ENCODE data around the gene FHDC1.
"Not testable (repeated sequence)": the region's sequence is repeated elsewhere in the genome, so short reads cannot be mapped to it uniquely, and the experiment has no call there.

The FHDC1 gene, protein sequence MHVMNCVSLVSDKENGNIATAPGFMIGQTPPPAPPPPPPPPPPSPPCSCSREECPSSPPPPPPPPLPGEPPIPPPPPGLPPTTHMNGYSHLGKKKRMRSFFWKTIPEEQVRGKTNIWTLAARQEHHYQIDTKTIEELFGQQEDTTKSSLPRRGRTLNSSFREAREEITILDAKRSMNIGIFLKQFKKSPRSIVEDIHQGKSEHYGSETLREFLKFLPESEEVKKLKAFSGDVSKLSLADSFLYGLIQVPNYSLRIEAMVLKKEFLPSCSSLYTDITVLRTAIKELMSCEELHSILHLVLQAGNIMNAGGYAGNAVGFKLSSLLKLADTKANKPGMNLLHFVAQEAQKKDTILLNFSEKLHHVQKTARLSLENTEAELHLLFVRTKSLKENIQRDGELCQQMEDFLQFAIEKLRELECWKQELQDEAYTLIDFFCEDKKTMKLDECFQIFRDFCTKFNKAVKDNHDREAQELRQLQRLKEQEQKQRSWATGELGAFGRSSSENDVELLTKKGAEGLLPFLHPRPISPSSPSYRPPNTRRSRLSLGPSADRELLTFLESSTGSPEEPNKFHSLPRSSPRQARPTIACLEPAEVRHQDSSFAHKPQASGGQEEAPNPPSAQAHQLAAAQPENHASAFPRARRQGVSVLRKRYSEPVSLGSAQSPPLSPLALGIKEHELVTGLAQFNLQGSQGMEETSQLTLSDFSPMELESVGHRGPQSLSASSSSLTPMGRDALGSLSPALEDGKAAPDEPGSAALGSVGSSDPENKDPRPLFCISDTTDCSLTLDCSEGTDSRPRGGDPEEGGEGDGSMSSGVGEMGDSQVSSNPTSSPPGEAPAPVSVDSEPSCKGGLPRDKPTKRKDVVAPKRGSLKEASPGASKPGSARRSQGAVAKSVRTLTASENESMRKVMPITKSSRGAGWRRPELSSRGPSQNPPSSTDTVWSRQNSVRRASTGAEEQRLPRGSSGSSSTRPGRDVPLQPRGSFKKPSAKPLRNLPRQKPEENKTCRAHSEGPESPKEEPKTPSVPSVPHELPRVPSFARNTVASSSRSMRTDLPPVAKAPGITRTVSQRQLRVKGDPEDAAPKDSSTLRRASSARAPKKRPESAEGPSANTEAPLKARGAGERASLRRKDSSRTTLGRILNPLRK

DNA sequence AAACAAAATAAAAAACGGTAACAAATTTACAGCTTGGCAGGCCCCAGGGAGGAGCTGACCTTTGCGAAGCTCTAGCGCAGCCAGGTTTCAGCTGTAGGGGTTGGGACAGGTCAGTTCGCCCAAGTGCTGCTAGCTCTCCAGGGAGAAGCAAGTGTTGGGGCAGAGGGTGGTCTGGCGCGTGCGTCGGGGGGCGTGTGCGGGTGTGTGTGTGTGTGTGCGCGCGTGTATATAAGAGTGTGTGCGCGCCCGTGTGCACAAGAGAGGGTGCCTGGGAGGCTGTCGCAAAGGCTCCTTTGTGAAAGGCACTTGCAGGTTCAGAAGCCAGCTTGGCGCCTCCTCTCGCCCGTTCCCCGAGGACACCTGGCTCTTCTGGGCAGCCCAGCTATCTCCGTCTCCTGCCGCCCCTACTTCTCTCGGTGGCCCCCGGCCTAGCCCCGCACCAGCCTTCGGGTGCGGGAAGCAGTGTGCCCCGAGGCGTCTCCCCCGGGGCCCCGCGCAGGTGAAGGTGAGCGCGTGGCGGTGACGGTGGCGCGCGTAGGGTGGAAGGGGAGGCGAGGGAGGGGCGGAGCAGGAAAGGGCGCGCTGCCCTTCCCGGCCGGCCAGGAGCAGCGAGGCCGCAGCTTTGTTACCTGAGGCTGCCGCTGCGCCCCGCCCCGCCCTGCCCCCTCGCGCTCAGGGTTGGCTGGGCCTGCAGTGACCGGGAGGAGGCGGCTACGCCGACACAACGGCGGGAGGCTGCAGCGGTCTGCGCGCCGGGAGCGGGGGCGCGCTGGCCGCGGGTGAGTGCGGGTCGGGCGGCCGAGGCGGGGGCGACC lies at the start of gene FHDC1:
Gene FHDC1, plus strand, starts transcription at position 693 of the 815 bp plus-strand sequence. CDS start 6,735 bp downstream, outside the sequence.
- DNase-seq (ENCODE audit: low spot score): no peak

- DNase-seq (ENCODE audit: low spot score): no peak
Measured at GRCh38 chr4:152887981-152888380, 48.1 kb upstream of the FHDC1 start.

DNA sequence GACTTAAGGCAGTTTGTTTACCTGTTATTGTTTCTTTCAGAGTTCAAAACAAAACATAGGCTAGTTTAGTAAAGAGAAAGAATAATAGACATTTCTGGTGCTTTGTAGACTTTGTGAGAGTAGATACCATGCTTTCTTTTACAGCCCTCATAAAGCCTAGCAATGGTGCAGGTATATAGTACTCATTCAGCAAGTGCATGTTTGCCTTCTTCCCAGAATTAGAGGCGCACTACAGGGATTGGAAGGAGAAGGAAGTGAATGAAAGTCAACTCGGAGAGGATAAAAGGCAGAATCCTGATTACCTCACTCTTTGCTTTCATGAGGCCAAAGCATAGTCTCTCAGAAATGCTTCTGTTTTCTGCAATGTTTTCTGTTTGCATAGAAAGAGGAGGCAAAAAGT lies 43.1 kb upstream of the FHDC1 start:
- no peak for DNase-seq (ENCODE audit: low spot score)

GRCh38 chr4:152894673-152895072 lies 41.5 kb upstream of the FHDC1 start:
- no peak for DNase-seq (ENCODE audit: low spot score)

DNA sequence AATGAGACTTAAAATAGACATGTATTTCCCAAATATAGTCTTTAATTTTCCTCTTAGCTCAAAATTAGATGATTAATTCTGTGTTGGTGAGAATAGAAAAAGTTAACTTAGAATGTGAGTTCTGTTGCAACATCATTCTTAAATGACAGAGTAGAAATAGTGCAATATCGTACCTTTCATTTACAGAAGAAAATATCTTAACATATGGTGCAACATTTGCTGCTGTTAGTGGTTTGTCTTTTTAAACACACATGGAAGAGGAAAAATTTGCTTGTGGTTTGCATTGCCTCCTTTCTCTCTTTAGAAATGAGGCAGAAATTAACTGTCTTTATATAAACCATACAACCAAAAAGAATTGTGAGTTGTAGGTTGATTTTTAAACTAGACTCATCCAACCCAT lies 39.3 kb upstream of the FHDC1 start:
- DNase-seq (ENCODE audit: low spot score): no peak

DNA sequence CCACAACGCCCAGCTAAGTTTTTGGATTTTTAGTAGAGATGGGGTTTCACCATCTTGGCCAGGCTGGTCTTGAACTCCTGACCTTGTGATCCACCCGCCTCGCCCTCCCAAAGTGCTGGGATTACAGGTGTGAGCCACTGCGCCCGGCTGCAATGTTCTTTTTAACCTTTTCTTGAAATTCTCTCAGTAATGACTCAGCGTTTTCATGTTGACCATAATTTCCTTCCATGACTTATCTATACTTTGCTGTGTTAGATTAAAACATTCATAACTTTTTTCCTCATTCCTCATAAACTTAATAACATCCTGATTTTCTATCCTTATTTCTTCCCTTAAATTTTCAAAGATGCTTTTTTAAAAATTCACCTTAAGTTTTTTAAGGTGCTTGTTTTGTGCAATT lies 38.0 kb upstream of the FHDC1 start:
- DNase-seq (ENCODE audit: low spot score): not testable (repeated sequence)

DNA sequence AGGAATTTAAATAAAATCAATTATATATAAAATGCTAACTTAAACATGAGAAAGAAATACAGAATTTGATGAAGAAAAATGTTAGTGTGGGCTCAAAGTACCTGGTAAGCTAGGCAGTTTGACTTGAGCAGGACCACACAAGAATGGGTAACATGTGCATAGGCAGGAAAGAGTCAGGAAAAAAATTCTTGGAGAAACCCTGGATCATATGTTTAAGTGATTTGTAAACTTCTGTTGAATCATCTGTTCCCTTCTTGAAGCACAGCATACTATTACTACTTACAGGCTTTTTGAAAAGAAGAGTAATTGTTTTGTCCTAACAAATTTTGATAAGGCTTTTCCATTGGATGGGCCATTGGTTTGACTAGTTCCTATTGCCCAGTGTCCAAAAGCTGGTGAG lies 37.5 kb upstream of the FHDC1 start:
- DNase-seq (ENCODE audit: low spot score): no peak

DNA sequence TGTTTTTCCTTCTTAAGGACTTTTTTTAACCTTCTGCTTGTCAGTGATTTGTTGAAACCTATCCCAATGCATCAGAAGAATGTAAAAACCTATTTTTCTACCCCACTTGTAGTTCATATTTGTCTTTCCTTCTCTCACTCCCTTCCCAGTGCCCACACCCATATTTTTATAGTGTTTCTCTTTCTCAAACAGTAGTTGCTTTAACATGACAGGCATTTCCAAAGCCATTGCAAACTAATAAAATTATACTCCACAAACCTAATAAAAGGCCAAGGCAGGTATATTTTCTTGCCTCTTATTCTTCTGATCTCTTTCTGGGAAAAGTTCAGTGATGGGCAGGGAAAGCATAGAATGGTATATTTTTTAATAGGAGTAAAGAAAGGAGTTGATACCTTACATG lies 35.7 kb upstream of the FHDC1 start:
- DNase-seq (ENCODE audit: low spot score): no peak

DNA sequence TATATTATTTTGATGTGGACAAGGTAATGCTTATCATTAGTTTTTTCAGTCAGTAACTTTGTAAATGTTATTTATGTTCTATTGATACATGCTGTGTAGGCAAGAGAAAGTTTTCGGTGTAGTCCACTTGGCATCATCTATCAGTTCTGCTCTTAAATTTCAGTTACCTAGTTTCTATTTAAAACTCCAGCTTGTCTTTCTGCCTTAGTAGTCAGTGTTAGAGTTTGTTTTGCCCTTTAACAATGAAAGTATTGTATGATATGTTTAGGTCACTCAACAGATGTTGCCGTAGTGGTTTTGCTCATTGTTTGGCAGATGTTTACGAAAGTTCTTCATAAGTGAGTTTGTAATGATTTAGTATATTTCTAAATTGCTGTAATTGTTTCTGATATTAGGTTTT lies 34.9 kb upstream of the FHDC1 start:
- DNase-seq (ENCODE audit: low spot score): no peak

DNA sequence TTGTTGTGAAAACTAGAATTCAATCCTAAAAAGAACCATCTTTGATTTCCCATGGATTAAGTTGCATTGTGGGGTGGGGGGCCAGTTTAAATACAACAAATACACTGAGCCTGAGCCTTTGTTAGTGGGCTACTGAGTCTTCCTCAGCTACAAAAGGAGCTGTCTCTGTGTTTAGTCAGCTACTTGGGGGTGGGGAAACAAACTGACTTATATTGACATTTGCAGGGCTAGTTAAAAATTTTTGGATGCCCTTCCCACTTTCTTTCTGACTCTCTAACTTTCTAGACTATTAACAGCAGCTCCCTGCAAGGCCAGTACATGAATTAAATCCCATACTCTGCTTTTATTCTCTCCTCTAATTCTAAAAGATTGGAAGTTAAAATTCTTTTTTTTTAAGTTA lies 32.5 kb upstream of the FHDC1 start:
- DNase-seq (ENCODE audit: low spot score): no peak

- DNase-seq (ENCODE audit: low spot score): no peak
Measured at GRCh38 chr4:152909901-152910300, 26.2 kb upstream of the FHDC1 start.

DNA sequence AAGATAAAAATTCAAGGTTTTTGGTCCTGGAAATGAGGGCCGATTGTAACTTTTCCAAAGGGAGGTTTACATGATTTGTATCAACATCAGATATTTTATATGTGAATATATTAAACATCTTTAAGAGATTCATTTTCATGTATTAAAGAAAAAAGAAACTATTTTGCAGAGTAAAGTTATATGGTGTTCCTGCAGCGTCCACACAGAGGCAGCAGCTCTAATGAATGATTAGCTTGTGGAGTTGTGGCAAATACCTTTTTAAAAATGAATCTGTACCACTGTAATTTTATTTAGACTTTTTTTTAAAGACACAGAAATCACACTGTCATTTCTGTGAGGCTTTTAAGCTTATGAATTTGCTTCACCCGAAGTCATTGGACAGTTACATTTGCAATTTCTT lies 25.6 kb upstream of the FHDC1 start:
- no peak for DNase-seq (ENCODE audit: low spot score)

DNA sequence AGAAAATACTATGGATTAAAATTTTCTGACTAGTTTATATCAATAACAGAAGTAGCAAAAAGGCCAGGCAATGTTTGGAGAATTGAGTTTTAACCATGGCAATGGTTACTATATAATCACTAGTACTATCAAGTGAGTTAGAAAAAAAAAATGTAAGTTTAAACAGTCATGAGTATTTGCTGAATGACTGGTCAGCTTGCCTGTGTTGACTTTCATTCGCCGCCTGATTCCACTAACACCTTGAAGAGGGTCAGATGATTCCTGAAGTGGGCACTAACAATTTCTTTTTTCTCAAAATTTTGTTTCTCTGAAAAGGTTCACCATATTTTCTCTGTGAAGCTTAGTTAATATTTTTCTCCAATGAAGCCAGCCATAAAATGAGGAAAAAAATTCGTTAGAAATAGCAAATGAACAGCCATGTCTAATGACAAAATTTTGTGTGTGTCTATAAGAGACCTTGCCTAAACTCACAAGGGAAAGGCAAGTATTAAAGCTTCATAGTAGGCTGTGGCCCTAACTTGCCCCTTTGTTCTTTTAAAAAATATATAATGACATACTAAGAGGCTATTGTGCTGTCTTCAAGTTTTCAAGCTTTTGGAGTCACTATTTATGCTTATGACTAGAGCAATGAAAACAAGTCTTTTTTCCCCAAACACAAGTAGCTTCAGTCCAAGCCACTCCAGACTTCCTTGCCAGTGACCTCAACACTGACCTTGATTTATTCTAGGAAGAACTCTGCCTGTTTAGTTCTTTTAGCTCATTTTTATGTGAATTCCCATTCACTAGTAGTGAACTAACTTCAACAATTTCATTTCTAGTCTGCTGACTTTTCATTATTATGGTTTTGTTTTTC lies 18.4 kb upstream of the FHDC1 start:
- DNase-seq (ENCODE audit: low spot score): peak; percentile 78

DNA sequence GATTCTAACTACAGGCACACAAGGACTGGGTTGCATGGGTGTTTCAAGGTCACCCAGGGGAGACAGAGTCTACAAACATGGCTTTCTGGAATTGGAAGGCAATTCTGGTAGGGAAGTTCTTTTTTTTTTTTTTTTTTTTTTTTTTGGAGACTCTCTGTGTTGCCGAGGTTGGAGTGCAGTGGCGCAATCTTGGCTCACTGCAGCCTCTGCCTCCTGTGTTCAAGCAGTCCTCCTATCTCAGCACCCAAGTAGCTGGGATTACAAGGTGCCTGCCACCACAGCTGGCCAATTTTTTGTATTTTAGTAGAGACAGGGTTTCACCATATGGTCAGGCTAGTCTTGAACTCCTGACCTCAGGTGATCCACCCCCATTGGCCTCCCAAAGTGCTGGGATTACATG lies 16.3 kb upstream of the FHDC1 start:
- no peak for DNase-seq (ENCODE audit: low spot score)

- DNase-seq (ENCODE audit: low spot score): no peak
Measured at GRCh38 chr4:152920768-152921167, 15.4 kb upstream of the FHDC1 start.

DNA sequence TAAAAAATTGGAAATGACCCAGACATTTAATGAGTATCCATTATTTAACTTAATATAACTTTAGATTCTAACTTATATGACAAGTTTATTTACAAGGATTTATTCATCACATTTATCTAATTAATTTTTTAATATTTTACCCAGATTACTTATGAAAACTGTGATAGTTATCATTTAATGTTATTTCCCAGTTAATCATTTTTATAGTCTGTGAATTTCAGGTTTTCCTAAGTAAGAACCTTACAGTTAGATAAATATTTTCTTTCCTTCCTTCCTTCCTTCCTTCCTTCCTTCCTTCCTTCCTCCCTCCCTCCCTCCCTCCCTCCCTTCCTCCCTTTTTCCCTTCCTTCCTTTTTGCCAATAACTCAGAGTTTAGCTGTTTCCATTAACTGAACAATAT lies 14.8 kb upstream of the FHDC1 start:
- DNase-seq (ENCODE audit: low spot score): no peak

DNA sequence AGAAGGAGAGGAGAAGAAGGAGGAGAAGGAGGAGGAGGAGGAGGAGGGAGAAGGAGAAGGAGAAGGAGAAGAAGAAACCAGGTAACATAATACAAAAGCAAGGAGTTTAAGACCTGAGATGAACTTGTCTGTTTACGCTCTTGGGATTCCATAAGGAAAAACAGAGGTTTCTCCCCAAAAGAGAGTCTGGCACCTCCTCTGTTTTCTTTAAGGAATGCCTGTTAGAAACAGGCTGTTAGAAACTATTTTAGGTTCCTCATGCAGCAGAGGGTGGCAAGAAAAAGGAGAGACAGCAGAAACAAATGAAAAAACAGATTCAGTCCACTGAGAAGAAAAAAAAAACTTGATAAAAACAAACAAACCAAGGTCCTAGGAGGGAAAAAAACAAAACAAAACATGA lies 10.3 kb upstream of the FHDC1 start:
- DNase-seq (ENCODE audit: low spot score): no peak

GRCh38 chr4:152926959-152927358 lies 9.2 kb upstream of the FHDC1 start:
- DNase-seq (ENCODE audit: low spot score): no peak

DNA sequence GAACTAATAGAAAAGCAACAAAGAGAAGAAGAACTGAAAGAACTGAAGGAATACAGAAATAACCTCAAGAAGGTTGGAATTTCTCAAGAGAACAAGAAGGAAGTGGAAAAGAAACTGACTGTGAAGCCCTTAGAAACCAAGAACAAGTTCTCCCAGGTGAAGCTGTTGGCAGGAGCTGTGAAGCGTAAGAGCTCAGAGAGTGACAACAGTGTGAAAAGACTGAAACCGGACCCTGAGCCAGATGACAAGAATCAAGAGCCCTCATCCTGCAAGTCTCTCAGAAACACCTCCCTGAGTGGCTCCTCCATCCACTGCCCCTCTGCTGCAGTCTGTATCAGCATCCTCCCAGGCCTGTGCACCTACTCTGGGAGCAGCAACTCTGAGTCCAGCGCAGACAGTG lies 8.4 kb upstream of the FHDC1 start:
- no peak for DNase-seq (ENCODE audit: low spot score)

DNA sequence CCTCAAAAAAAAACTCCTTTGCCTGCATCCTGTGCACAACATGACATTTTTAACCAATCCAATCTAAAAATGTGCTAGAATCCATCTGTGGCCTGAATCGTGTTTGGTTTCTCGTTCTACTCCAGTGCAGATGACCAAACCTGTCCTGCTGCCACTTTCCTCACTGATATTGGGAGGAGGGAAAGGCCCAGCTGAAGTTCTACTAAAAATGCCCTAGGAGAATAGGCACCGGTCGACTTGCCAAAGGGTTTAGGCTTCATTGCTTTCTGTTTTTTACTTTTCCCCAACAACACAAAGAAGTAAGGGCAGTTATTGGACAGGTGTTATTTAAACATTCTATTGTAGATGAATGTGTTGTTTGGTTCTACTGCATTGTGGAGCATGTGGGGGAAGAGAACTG lies 7.8 kb upstream of the FHDC1 start:
- DNase-seq (ENCODE audit: low spot score): no peak

- no peak for DNase-seq (ENCODE audit: low spot score)
Measured at GRCh38 chr4:152929888-152930287, 6.2 kb upstream of the FHDC1 start.
